Cardiac fibroblast (primary cell): ENCODE measurements around the gene CELF2.

Experiments used
- DNase-seq, 2 donors: peaks; one replicate each; pipeline versions ENCODE4 v3.0.0 to v3.0.0-alpha.2; 2010; ENCODE audit warnings: low read depth in 2 of 2
- H3K4me3 ChIP-seq, 2 donors: replicated peaks in 1 of 2; 1 replicate in 1 of 2; 2 replicates in 1 of 2; pipeline ENCODE4 v1.5.1; 2011; ENCODE audit warnings: low read depth in 2 of 2, low read length in 2 of 2, mild to moderate bottlenecking in 2 of 2, moderate library complexity in 1 of 2
- CTCF ChIP-seq: IDR thresholded peaks from one replicate; pipeline ENCODE4 v1.5.1; 2011; ENCODE audit warnings: low read depth, mild to moderate bottlenecking, low read length, inconsistent platforms

The CELF2 gene

GRCh38 chr10:11089272-11089671, 71.6 kb downstream of the CELF2 start:
- no peak for TF ChIP-seq CTCF
- H3K4me3 ChIP-seq = no peak overlapping the region
- DNase-seq = no peak

- no peak for TF ChIP-seq CTCF
- DNase-seq = no peak
Observed at GRCh38 chr10:11091517-11092102, 73.9 kb downstream of the CELF2 start.

GRCh38 chr10:11093771-11094736, 76.4 kb downstream of the CELF2 start:
- DNase-seq = no peak
- no peak for TF ChIP-seq CTCF
- no peak overlapping the region for H3K4me3 ChIP-seq

More at GRCh38 chr10:11091517-11092102, 73.9 kb downstream of the CELF2 start:
- H3K4me3 ChIP-seq = no peak overlapping the region

GRCh38 chr10:11095374-11095801, 77.7 kb downstream of the CELF2 start:
- no peak overlapping the region for H3K4me3 ChIP-seq
- no peak for TF ChIP-seq CTCF
- no peak for DNase-seq

GRCh38 chr10:11096422-11096821, 78.8 kb downstream of the CELF2 start:
- TF ChIP-seq CTCF = no peak
- H3K4me3 ChIP-seq = no peak overlapping the region
- DNase-seq = no peak

- no peak for DNase-seq
- TF ChIP-seq CTCF = no peak
- no peak overlapping the region for H3K4me3 ChIP-seq
Observed at GRCh38 chr10:11097686-11098085, 80.0 kb downstream of the CELF2 start.
